ENCODE data around the gene SPP1.

GRCh38 chr4:87995435-87995834, 19.9 kb downstream of the SPP1 start:
- TF ChIP-seq CEBPB (IDR thresholded peaks at IDR 0.05; ENCODE audit: borderline replicate concordance in 1 of 2, low read depth in 2 of 2, low read length in 2 of 2) = no peak
- no peak for TF ChIP-seq CREB1 (IDR thresholded peaks at IDR 0.05; ENCODE audit: low read depth)
- TF ChIP-seq FOS (IDR thresholded peaks at IDR 0.05; ENCODE audit: borderline replicate concordance, extremely low read depth, insufficient read length) = no peak
- no peak for TF ChIP-seq CTCF (IDR thresholded peaks at IDR 0.05 in 2 of 3, conservative IDR thresholded peaks at IDR 0.05 in 1 of 3; ENCODE audit: control insufficient read depth in 2 of 3, extremely low read depth in 1 of 3, insufficient read depth in 1 of 3, low read depth in 3 of 3, low read length in 3 of 3)
- TF ChIP-seq POLR2A (IDR thresholded peaks at IDR 0.05; ENCODE audit: low read depth, low read length) = no peak
- no peak for TF ChIP-seq SMC3 (IDR thresholded peaks at IDR 0.05; ENCODE audit: borderline replicate concordance, low read length)
- TF ChIP-seq SPI1 (IDR thresholded peaks at IDR 0.05; ENCODE audit: borderline replicate concordance, insufficient read depth, low read depth, low read length) = no peak
- TF ChIP-seq EP300 (IDR thresholded peaks at IDR 0.05; ENCODE audit: borderline replicate concordance in 1 of 2, control insufficient read depth in 1 of 2, low read depth in 2 of 2, low read length in 2 of 2) = no peak
- TF ChIP-seq ETV6 (conservative IDR thresholded peaks at IDR 0.05 in 1 of 2, IDR thresholded peaks at IDR 0.05 in 1 of 2; ENCODE audit: borderline replicate concordance in 1 of 2, low read depth in 1 of 2) = no peak

All from GM12878 (cell line).